ENCODE results near the gene TTC39B.
A peak's percentile ranks its signal among the peaks of the same experiment; 100 is the strongest.
"Not testable (repeated sequence)": the region's sequence is repeated elsewhere in the genome, so short reads cannot be mapped to it uniquely, and the experiment has no call there.

Gene TTC39B

DNA sequence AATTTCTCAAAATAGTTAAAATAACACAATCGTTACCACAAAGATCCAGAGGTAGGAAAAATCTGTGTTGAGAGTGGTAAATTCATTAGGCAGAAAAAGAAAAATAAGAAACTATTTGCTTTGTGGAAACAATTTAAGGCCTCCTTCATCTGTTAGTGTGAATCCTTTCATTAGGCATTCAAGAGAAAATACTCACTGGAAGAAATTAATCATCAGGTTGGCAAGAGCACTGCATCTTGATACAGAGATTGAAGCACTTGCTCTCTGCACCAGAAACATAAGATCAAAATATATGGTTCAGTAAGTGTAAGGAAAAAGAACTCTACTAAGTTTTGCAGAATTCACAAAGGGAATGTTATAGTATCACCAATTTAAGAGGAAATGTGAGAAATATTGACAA is 44.4 kb downstream of the TTC39B start:
- DNase-seq: no peak

DNA sequence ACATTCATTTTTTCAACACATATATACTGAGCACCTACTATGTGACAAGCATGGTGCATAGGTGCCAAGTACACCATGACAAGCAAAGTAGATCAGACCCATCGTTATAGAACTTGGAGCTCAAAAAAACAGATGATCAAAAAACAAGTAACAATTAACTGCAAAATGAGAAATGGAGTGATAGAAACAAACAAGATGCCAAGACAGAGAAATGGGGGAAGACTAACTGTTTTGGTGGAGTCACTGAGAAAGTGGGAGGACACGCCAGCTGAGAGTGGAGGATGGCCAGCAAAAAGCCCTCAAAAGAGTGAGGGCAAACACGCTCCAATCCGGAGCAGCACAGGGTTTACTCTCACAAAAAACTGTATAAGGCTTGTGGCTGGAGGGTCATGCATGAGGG is 50.6 kb downstream of the TTC39B start:
- DNase-seq: no peak

DNA sequence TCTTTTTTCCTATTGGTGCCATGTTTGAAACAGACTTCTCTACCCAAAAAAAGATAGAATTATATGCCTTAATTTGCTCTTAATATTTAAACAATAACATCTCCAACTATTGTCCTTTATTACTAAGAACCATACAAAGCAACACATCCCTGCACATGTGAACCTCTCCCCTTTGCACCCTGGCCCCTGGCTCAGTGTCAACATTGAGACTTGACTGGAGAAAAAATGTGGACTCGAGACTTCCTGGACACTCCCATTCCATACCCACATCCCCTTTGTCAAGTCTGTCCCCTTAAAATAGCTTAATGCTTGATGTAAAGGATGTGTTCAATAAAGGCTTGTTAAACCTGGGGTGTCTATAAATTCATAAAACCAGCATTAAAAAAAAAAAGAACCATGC is 53.2 kb downstream of the TTC39B start:
- no peak for DNase-seq

DNA sequence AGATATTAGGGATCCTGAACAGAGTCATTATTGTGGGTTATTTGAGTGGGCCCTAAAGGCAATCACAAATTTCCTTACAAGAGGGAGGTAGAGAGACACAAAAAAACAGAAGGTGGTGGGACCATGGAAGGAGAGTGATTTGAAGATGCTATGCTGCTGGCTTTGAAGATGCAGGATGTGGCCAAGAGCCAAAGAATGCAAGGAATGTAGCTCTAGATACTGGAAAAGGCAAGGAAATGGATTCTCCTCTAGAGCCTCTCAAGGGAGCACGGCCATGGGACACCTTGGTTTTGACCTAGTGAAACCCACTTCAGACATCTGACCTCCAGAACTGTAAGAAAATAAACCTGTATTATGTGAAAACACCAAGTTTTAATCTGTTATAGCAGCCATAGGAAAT is 53.8 kb downstream of the TTC39B start:
- no peak for DNase-seq

DNA sequence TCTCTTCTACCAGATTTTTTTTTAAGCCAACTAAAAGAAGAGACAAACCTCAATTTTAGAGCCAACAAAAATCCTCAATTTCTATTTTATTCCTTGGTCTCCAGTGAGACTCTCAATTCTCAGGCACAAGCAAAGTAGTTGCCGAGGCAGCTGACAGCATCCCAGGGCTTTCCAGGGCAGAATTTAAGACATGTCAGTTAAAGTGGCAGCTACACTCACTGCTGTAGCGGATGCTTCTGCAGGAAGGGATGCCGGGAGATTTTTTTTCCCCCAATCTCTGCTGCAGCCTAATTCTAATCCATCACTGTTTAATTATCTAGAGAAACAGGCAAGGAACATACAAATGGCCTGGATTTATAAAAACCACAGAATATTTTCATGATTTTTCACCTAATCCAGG is 57.0 kb downstream of the TTC39B start:
- no peak for DNase-seq

DNA sequence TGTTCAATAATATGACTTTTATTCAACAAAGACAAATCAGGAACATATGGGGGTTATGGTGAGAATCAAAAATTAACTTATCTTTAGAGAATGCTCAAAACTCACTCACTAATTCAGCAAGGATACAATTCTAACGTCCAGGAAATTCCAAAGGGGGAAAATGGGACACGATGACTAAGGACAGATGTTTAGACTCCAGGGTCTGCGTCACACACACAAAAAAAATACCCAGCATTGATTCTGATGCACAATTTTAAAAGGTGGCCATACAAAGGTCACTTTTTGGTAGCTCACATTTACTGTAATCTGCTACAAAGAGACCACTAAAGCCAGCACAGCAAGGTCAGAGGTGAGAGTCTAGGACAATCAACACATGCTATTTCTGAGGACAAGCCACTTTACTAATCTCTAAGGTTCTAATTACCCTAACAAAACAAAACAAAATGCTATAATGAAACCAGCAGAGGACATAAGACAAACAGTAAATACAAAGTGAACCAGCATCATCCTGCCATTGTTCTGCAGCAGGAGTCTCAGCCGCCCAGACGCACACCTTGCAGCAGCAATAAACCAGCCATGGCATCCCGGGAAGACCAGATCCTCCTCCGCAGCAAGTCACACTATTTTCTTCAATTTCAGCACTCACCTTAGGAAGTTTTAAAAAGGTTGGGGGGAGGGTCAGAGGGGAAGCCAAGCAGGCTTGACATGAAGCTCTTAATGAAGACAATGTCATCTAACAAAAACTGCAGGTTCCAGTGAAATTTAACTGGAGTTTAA is 57.8 kb downstream of the TTC39B start:
- no peak for DNase-seq

DNA sequence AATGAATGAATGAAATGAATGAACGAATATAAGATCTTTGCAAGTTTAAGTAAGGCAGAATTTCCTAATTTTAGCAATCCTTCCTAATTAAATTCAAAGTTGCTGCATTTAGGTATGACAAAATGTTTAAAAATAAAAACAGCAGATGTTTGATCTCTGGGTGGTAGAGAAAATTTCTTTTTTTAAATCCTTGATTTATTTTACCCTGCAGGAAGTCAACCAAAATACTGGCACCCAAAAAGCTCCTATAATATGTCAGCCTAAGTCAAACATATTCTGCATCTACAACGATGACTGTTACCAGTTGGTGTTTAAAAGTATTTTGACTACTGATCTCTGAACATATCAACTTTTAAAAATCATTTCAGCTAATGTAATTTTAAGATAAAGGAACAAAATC is 58.4 kb downstream of the TTC39B start:
- DNase-seq: no peak

DNA sequence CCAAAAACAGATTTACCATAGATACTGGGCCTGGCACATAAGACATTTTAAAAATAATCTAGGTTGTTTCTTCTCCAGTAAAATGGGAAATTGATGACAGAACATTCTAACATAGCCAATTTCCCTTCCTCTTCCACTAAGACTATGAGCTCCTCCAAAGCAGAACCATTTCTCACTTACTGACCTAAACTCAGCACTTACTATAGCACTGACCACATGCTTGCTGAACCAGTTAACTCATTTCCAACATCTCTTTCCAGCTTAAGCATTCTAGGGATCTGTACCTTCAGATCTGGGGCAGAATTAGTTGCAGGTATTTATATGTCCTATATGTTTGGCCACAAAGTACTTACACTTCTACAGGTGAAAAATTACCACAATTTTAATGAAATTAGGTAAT is 58.9 kb downstream of the TTC39B start:
- no peak for DNase-seq

DNA sequence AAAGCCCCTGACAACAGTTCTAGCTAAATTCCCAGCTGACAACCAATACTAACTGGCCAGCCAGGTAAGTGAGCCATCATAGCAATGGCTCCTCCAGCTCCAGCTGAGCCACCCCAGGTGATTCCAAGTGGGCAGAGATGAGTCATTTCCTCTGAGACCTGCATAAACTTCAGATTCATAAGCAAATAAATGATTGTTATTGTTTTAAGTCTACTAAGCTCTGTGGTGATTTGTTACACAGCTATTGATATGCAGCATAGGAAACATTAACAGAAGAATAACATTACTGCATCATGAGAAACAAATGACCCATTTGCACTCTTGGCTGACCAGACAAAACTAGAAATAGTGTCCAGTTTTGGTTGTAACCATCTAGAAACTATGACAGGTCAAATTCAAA is 60.3 kb downstream of the TTC39B start:
- peak; percentile 14 for DNase-seq

DNA sequence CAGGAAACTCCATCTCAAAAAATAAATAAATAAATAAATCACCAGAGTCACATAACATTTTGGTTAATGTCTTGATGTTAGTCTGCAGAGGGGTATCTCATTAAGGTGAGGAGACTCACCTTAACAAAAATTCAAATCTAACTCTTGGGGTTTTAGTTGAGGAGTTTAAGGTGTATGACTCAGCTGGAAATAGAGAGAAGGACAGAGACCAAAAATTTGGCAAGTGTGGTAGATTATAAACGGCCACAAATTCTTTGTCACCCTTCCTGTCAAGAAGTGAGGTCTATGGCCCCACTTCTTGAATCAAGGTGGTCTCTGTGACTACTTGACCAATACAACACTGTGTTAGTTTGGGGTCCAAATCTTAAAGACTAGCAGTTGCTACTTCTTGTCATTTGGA is 60.8 kb downstream of the TTC39B start:
- DNase-seq: no peak

DNA sequence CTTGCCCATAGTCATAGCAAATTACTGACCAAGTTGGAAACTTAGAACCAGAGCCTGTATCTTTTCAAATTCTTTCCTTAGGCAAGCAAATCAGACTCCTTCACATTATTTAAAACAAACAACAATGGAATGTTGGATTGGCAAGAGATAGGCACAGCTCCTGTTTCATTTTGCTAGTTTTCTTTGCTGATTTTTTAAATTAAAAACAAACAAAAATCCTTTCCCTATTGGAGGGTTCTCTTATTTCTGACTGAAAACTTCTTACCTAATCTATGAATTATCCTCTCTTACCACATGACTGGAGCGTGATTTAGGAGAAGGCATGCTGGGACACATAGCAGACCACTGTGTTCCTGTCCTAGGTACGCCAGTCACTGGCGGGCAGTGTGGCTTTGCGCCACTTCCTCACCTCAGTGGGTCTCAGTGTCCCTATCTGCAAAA is 63.0 kb downstream of the TTC39B start:
- DNase-seq: no peak

DNA sequence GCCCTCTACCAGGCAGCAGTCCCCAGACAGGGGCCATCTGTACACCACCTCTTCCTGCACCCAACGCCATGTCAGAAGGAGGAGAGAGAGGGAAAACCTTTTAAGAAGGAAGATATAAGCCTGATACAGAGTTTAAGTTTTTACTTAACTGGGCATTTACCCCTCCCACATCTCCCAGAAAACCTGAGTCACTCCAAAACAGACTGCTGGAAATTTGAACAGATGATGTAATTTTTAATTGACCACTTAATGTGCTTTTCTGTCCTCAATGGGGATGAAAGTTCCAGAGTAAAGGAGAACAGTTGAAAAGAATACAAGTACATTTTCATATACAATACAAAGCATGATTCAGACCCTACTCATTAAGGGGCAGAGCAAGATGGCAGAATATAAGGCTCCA is 63.9 kb downstream of the TTC39B start:
- no peak for DNase-seq

DNA sequence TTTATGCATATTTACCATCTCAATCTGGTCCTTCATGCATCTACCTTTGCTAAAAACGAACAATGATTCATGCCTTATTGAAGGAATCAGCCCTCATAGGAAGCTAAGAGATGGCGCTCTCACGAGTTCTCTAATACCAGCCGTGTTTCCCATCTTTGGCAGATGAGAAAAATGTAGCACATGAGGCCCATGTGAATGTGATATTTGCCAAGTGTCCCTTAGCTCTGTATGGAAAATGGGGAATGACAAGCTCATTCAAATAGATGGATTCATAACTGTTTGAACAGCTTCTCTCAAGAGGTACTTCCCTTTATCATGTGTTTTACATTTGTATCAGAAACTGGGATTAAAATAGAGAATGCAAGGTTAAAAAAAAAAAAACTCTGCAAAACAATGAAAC is 66.1 kb downstream of the TTC39B start:
- no peak for DNase-seq

DNA sequence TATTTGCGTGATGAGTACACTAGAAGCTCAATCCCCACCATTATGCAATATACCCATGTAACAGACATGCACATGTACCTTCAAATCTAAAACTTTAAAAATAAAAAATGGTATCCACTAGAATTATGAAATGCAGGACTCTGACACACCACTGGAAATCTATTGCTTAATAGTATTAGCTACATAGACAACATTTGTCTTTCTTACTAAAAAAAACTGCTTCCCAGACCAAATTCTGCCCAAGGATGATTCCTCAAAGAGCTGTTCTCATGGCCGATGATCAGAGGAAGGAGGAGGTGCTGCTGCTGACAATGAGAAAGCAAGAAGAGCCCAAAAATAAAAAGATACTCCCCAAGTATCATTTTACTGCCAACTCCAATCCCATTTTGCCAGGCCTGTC is 67.2 kb downstream of the TTC39B start:
- no peak for DNase-seq

DNA sequence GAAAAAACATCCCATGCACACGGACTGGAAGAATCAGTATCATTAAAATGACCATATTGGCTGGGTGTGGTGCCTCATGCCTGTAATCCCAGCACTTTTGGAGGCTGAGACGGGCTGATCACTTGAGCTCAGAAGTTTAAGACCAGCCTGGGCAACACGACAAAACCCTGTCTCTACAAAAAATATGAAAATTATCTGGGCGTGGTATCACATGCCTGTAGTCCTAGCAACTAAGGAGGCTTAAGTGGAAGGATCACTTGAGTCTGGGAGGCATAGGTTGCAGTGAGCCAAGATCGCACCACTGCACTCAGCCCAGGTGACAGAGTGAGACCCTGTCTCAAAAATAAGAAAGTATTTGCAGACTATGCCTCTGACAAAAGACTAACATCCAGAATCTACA is 68.4 kb downstream of the TTC39B start:
- DNase-seq: no peak

DNA sequence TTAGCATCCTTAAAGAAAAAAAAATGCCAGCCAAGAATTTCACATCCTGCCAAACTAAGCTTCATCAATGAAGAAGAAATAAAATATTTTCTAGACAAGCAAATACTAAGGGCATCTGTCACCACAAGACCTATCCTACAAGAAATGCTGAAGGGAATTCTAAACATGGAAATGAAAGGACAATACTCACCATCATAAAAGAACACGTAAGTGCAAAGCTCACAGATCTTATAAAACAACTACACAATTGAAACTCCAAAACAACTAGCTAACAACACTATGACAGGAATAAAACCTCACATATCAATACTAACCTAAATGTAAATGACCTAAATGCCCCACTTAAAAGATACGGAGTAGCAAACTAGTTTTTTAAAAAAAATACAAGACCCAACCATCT is 71.4 kb downstream of the TTC39B start:
- DNase-seq: no peak

DNA sequence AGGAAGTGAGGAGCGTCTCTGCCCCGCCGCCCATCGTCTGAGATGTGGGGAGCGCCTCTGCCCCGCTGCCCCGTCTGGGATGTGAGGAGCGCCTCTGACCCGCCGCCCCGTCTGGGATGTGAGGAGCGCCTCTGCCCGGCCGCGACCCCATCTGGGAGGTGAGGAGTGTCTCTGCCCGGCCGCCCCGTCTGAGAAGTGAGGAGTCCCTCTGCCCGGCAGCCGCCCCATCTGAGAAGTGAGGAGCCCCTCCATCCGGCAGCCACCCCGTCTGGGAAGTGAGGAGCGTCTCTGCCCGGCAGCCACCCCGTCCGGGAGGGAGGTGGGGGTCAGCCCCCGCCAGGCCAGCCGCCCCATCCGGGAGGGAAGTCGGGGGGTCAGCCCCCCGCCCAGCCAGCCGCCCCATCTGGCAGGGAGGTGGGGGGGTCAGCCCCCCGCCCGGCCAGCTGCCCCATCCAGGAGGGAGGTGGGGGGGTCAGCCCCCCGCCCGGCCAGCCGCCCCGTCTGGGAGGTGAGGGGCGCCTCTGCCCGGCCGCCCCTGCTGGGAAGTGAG is 73.0 kb downstream of the TTC39B start:
- DNase-seq: not testable (repeated sequence)

DNA sequence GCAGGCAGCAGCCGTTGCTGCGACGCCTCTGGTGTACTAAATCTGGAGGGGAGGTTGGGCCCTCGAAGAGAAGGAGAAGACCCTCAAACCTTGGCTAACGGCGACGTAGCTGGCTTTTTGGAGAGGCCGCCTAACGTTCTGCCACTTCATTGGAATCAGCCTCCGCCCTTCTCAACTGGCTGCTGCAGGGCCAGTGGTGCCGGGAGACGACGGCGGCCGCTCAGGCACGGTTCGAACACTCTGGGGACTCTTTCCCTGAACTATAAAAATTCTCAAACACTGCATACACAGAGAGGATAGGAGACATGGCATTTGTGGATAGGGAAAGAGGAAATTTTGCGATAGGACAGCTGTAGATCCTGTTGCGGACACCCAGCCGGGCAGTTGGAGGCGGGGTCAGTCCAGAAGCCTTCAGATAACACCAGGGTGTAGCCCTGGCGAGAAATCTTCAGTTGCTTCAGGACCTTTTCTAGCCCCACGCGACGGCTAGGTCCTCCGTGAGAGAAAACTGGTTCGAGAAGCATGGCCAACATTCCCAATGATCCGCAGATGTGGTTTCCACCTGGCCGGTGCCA is 74.2 kb downstream of the TTC39B start:
- not testable (repeated sequence) for DNase-seq

DNA sequence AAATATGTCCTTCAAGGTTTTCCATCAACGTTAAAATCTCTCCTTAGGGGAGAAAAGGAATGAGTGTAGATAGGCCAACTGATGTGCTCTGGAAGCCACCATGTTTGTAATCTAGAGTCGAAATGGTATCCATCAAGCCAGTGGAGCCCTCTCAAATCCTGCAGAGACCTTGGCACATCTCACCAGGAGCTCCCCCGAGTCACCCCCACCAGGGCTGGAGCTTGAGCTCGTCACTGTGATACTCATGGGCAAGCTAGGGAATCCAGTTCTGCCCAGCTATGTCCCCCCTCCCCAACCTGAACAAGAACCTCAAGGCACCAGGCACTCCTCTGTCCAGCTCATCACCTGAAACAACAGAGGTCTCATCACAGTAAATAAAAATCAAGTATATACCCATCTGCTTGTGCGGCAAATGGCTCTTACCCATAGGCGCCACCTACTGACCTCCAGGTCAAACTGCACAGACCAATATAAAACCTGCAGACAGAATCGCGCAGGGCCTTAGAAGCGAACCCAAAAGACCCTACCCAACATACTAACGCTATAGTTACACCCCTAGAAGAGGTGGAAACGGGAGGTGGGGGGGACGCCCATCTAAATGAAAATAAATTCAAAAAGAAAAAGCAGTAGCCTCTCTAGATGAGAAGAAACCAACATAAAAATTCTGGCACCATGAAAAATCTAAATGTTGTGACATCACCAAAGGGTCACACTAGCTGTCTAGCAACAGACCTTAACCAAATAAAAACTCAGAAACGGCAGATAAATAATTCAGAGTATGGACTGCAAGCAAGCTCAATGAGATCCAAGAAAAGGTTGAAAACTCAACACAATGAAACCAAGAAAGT is 75.0 kb downstream of the TTC39B start:
- peak; percentile 43 for DNase-seq

DNA sequence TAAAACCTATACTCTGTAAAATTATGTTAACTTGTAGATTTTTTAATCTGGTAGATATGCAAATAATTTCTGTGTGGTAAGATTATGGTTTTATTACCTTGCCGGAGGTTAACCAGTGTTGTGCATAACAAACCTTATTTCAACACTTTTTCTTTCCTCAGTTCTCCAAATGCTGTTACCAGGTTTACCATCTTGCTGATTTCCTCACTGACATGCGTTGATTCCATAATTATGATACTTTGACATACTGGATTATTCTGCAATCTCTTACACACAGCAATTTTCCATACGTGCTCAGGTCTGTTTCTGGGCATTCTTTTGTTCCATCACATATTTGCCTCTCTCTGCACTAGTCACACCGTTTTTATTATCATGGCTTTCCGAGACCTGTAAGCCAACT is 77.6 kb downstream of the TTC39B start:
- DNase-seq: no peak

DNA sequence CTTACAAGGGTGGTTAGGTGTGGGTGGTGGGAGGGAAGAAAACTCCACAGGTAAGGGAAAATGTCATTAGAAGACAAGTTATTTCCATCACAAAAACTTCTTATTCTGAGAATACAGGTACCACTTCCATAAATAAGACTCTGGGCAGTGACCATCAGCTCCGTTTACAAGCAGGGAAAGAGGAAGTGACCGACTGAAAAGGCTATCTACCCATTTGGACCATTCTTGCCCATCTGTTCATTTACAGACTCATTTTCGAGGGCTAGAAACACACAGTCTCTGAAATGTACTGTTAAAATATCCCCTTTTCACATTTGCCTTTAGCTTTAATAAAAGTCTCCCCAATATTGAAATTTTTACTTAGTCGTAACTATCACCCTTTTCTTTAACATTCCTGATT is 79.5 kb downstream of the TTC39B start:
- no peak for DNase-seq

DNA sequence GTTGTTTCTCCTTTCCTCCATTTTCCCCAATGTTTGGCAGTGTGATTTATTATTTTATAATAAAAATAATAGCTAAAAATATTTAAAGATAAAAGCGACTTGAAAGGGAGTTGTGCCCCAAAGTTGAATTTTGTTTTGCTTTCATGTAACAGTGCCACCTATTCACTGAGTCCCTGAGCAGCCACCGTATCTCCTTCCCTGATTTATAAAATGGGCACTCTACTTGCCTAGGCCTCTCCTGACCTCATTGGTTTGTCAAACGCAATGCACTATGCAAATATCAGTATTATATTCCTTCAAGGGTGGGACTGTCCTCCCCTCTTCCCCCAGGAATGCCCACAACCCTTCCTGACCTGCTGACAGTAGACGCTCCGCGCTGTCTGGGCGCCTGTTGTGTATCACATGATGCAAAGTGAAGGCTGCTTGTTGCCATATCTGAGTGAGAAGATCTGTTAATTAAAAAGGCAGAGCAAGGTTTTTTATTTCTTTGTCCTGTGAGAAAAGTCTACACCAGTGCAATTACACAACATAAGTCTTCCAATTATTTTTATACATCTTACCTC is 81.4 kb downstream of the TTC39B start:
- no peak for DNase-seq

DNA sequence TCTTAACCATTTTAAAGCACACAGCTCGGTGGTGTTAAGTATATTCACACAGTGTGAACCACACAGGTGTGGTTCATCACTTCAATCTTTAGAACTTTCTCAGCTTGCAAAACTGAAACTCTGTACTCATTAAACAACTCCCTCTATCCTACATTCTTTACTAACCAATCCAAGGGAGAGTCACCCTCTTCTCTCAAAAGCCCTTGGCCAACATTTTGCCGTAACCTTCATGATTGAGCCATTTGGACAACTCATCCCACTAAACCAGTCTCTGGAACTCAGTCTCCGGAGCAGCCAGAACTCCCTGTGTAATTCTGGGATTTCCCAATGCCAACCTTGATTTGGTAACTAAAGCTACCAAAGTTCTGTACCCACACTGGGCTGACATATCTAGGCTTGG is 84.7 kb downstream of the TTC39B start:
- DNase-seq: no peak
